GM19372 (cell line): ENCODE results near the gene MRGPRE.

ENCODE experiments used
- ATAC-seq: cut with Tn5 transposase; IDR thresholded peaks from one replicate; pipeline ENCODE4 v1.9.1; 2021; ENCODE audit warnings: mild to moderate bottlenecking, low read depth, moderate library complexity; ENCODE audit not compliant: unreplicated experiment

The MRGPRE gene

GRCh38 chr11:3198815-3199214, 33.4 kb downstream of the MRGPRE start:
- ATAC-seq, result no peak

GRCh38 chr11:3197878-3198528, 34.2 kb downstream of the MRGPRE start:
- no peak for ATAC-seq

GRCh38 chr11:3197044-3197695, 35.0 kb downstream of the MRGPRE start:
- ATAC-seq, result no peak

- ATAC-seq, result no peak
Observed at GRCh38 chr11:3196161-3197043, 35.8 kb downstream of the MRGPRE start.

- ATAC-seq, result no peak
Observed at GRCh38 chr11:3195251-3196160, 36.7 kb downstream of the MRGPRE start.

GRCh38 chr11:3194016-3194816, 38.0 kb downstream of the MRGPRE start:
- no peak for ATAC-seq

- no peak for ATAC-seq
Observed at GRCh38 chr11:3193373-3194015, 38.7 kb downstream of the MRGPRE start.

GRCh38 chr11:3192511-3193372, 39.5 kb downstream of the MRGPRE start:
- ATAC-seq, result no peak

- no peak for ATAC-seq
Observed at GRCh38 chr11:3191586-3192324, 40.5 kb downstream of the MRGPRE start.

GRCh38 chr11:3190600-3190999, 41.6 kb downstream of the MRGPRE start:
- no peak for ATAC-seq

GRCh38 chr11:3189886-3190583, 42.2 kb downstream of the MRGPRE start:
- ATAC-seq, result no peak

- no peak for ATAC-seq
Observed at GRCh38 chr11:3189196-3189843, 42.9 kb downstream of the MRGPRE start.

- no peak for ATAC-seq
Observed at GRCh38 chr11:3188496-3189195, 43.6 kb downstream of the MRGPRE start.

GRCh38 chr11:3186166-3186953, 45.9 kb downstream of the MRGPRE start:
- ATAC-seq, result no peak

GRCh38 chr11:3184732-3185347, 47.4 kb downstream of the MRGPRE start:
- no peak for ATAC-seq
